Measurements from ENCODE around the gene NAA38. TPM values are rescaled to one million over a fixed set of nuclear protein-coding genes. Genes with fewer than 3 reads are reported as not detected.
A peak's percentile ranks its signal among the peaks of the same experiment; 100 is the strongest.

Gene NAA38
- total RNA-seq, 1 donor from 2014 or later: 66.2 TPM

DNA sequence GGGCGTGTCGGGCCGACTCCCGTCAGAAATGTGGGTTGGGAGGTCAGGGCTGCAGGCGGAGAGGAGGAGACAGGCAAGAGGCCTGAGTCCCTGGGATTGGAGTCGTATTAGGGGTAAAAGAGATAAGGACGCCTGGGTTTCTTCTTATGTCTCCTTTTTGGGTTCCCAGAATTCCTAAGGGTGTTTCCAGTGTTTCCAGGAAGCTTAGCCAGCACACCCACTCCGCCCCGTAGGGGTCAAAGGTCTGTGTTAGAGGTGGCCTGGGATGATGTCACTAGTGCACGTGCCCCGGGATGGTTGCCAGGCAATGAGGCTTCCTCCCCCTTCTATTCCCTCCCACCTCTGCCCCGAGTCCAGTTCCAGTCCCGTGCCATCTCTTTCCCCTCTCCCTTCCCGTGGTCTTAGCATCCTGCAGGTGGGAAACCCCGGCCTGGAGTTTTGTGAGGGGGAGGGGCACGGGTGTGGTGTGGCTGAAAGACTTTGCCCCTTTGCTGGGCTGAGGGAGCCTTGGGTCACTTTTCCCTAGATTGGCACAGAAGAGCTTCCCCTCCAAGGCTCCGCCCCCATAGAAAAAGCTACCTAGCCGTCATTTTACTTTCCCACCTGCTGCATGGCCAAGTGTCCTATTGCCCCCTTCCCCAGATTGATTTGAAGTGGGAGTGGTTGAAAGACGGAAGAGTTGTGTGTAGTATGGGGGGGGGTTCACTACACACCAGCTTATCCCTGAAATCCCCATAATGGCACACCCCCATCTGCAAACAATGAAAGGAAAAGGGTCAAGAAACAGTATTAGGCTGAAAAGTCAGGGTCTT is 20.6 kb downstream of the NAA38 start:
- peak; percentile 95 for DNase-seq (ENCODE audit: extremely low spot score, unreplicated experiment)
- no peaks in the 10 kb centered on the region for H3K9me3 Mint-ChIP-seq (ENCODE audit: unreplicated experiment)
- peak overlapping the region; percentile 99 for H3K27ac Mint-ChIP-seq (ENCODE audit: unreplicated experiment)
- H3K4me3 Mint-ChIP-seq (ENCODE audit: unreplicated experiment): peak overlapping the region; percentile 92
- peaks cover 3% of the 10 kb centered on the region for H3K27me3 Mint-ChIP-seq (ENCODE audit: unreplicated experiment)
- peaks cover 6% of the 10 kb centered on the region for H3K36me3 Mint-ChIP-seq (ENCODE audit: unreplicated experiment)
- peaks cover 63% of the 10 kb centered on the region for H3K4me1 Mint-ChIP-seq (ENCODE audit: unreplicated experiment)
- TF ChIP-seq, protein P1, sequence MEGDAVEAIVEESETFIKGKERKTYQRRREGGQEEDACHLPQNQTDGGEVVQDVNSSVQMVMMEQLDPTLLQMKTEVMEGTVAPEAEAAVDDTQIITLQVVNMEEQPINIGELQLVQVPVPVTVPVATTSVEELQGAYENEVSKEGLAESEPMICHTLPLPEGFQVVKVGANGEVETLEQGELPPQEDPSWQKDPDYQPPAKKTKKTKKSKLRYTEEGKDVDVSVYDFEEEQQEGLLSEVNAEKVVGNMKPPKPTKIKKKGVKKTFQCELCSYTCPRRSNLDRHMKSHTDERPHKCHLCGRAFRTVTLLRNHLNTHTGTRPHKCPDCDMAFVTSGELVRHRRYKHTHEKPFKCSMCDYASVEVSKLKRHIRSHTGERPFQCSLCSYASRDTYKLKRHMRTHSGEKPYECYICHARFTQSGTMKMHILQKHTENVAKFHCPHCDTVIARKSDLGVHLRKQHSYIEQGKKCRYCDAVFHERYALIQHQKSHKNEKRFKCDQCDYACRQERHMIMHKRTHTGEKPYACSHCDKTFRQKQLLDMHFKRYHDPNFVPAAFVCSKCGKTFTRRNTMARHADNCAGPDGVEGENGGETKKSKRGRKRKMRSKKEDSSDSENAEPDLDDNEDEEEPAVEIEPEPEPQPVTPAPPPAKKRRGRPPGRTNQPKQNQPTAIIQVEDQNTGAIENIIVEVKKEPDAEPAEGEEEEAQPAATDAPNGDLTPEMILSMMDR (IDR thresholded peaks at IDR 0.05): no peak

DNA sequence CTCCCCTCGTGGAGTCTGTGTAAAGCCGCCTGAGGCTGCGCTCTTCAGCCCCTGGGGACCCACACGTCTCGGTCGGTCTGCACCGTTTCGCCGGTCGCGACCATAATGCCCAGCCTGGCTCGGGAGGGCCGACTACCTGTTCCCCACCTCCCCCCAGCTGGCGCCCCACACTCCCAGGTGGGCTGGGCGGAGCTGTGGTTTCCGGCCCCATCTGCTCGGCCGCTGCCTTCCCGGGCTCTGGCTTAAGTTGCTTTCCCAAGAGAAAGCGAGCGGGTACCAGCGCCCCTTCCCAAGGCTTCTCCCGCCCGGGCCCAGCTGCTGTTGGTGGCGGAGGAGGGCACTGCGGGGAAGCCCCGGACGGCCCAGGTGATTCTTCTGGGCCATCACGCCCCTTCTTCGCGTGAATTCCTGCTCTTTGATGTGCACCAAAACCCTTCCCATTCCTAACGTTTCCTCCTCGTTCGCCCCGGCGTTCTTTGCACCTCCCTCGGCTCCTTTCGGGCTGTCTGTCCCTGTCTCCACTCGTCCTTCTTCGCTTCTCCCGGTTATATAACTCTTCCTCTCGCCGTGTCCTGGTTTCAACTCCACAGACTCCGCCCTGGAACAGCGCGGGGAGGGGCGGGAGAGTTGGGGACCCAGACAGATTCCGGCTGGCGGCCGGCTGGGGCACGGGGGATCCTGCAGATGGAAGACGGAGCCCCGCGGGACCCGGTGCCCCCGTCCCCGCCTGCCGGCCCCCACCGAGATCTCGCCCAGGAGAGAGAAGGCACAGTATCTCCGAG is 21.4 kb downstream of the NAA38 start:
- H3K4me1 Mint-ChIP-seq (ENCODE audit: unreplicated experiment): peaks cover 58% of the 10 kb centered on the region

DNA sequence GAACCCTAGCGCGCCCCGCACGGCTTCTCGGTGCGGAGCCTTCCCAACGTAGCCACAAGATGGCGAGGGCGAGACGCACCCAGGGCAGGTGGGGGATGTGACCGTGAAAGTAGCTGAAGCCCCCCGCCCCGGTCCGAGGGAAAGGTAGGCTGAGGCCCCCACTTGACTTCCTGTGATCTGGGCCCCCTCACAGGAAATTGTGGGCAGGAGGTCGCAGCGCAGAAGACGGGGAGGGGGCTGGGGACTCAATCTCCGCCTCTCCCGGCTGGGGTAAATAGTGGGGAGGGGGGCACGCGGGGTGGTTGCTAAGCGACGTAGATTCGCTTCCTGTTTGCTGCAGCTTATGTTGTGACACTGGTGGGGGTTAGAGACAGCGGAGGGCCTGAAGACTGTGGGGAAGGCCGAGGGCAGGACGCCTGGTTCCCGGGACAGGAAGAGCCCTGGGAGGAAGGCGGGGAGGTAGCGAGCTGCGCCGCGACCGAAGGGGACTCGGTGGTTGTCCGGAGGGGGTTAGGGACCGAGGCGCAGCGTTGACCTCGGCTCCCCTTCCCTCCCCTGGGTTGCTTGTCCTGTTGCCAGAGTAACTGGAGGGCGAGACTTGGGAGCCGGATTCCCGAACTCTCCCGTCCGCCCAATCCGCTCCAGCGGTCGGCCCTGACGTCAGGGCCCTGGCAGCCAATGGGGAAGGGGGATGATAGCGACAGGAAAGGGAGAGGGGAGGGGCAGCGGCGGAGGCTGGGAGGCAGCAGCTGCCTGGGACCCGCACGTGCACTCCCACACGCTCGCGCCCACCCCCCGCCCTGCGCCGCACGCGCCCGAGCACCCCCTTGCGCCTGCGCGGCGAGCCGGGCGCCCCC is 22.2 kb downstream of the NAA38 start:
- H3K4me1 Mint-ChIP-seq (ENCODE audit: unreplicated experiment): peaks cover 50% of the 10 kb centered on the region
- TF ChIP-seq, protein P1 (IDR thresholded peaks at IDR 0.05): peak; percentile 90
- H3K27ac Mint-ChIP-seq (ENCODE audit: unreplicated experiment): peak overlapping the region; percentile 99
- H3K4me3 Mint-ChIP-seq (ENCODE audit: unreplicated experiment): peak overlapping the region; percentile 92
- no peaks in the 10 kb centered on the region for H3K9me3 Mint-ChIP-seq (ENCODE audit: unreplicated experiment)
- peak; percentile 99 for DNase-seq (ENCODE audit: extremely low spot score, unreplicated experiment)
- H3K27me3 Mint-ChIP-seq (ENCODE audit: unreplicated experiment): peaks cover 13% of the 10 kb centered on the region
- no peaks in the 10 kb centered on the region for H3K36me3 Mint-ChIP-seq (ENCODE audit: unreplicated experiment)

More for the DNA sequence above, 21.4 kb downstream of the NAA38 start:
- H3K27ac Mint-ChIP-seq (ENCODE audit: unreplicated experiment): peak overlapping the region; percentile 99
- peak; percentile 91 for DNase-seq (ENCODE audit: extremely low spot score, unreplicated experiment)
- H3K36me3 Mint-ChIP-seq (ENCODE audit: unreplicated experiment): peaks cover 6% of the 10 kb centered on the region
- H3K4me3 Mint-ChIP-seq (ENCODE audit: unreplicated experiment): peak overlapping the region; percentile 92
- peaks cover 4% of the 10 kb centered on the region for H3K27me3 Mint-ChIP-seq (ENCODE audit: unreplicated experiment)
- TF ChIP-seq, protein P1 (IDR thresholded peaks at IDR 0.05): no peak
- no peaks in the 10 kb centered on the region for H3K9me3 Mint-ChIP-seq (ENCODE audit: unreplicated experiment)

DNA sequence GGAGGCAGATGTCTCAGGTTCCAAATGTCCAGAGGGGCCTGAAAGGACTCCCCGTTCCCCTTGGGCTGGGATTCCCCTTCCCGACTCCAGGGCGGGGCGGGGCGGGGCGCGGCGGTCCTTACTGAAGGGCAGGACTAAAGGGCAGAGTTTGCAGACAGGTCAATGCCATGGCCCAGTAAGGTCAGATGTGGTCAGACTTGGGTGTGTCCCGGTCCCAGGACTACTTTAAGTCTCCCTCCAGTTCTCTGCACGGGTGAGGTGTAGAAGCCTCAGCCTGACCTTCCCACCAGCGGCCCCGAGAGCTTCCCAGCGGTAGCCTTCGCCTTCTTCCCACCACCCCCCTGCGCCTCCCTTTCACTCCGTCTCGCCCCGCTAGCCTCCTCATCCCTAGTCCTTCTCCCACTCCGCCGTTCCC is 22.8 kb downstream of the NAA38 start:
- Mint-ChIP-seq H3K4me1 (ENCODE audit: unreplicated experiment) (peaks cover 43% of the 10 kb centered on the region), H3K9me3 (ENCODE audit: unreplicated experiment) (no peaks in the 10 kb centered on the region), H3K27ac (ENCODE audit: unreplicated experiment) (peak overlapping the region; percentile 99), H3K4me3 (ENCODE audit: unreplicated experiment) (peak overlapping the region; percentile 81), H3K27me3 (ENCODE audit: unreplicated experiment) (peaks cover 14% of the 10 kb centered on the region), H3K36me3 (ENCODE audit: unreplicated experiment) (no peaks in the 10 kb centered on the region)
- TF ChIP-seq, protein P1 (IDR thresholded peaks at IDR 0.05): no peak
- no peak for DNase-seq (ENCODE audit: extremely low spot score, unreplicated experiment)

All from osteocyte (in vitro differentiated cells).